ENCODE data around the gene CBFA2T2.
"Not testable (repeated sequence)": the region's sequence is repeated elsewhere in the genome, so short reads cannot be mapped to it uniquely, and the experiment has no call there.

Gene CBFA2T2

GRCh38 chr20:33490023-33490933 is at the start of gene CBFA2T2:
Gene CBFA2T2, plus strand, starts transcription at chr20:33490096. Its CDS starts 172 bp downstream, at chr20:33490268.
- TF ChIP-seq CTCF (IDR thresholded peaks at IDR 0.05; ENCODE audit: extremely low read depth, missing control alignments) = no peak
- DNase-seq (ENCODE audit: low spot score) = peak; percentile 48

- not testable (repeated sequence) for DNase-seq (ENCODE audit: low spot score)
These were observed 49.3 kb upstream of the CBFA2T2 start for GRCh38 chr20:33440562-33440961.

- DNase-seq (ENCODE audit: low spot score) = no peak
- TF ChIP-seq CTCF (IDR thresholded peaks at IDR 0.05; ENCODE audit: extremely low read depth, missing control alignments) = no peak
These were observed 48.5 kb upstream of the CBFA2T2 start for GRCh38 chr20:33441142-33441955.

GRCh38 chr20:33442136-33443005 is 47.5 kb upstream of the CBFA2T2 start:
- no peak for DNase-seq (ENCODE audit: low spot score)

GRCh38 chr20:33443006-33443511 is 46.8 kb upstream of the CBFA2T2 start:
- no peak for TF ChIP-seq CTCF (IDR thresholded peaks at IDR 0.05; ENCODE audit: extremely low read depth, missing control alignments)
- DNase-seq (ENCODE audit: low spot score) = no peak

More at GRCh38 chr20:33442136-33443005, 47.5 kb upstream of the CBFA2T2 start:
- no peak for TF ChIP-seq CTCF (IDR thresholded peaks at IDR 0.05; ENCODE audit: extremely low read depth, missing control alignments)

- no peak for TF ChIP-seq CTCF (IDR thresholded peaks at IDR 0.05; ENCODE audit: extremely low read depth, missing control alignments)
- peak; percentile 97 for DNase-seq (ENCODE audit: low spot score)
These were observed 46.2 kb upstream of the CBFA2T2 start, which contains the start of gene SNTA1 for GRCh38 chr20:33443512-33444239. Gene SNTA1, minus strand, starts transcription at chr20:33443763. Its CDS starts 143 bp downstream, at chr20:33443620.

Data from GM20000 (cell line).